ENCODE measurements around the gene RAB27A. TPM values are rescaled to one million over a fixed set of nuclear protein-coding genes. Genes with fewer than 3 reads are reported as not detected.

The RAB27A gene
- total and polyA plus RNA-seq, 2 donors (not counting 1 experiment from before 2014, with no cell fraction given): 14.4 to 47.4 TPM

DNA sequence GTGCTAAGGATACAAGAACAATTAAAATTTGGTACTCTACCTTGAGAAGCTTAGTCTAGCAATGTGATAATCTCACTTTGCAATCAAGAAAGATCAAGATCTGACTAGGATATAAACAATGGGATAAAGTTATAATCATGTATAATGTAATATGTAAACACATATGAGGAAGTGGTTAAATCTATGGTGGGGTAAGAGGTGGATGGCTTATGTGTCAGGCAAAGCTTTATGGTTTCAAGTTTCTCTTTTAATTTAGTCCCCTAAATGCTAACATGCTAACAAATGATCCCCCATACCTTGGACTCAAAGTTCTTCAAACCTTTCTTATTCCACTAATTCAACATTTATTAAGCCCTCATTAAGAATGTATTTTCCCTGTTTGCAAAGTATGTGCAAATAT lies 95.4 kb downstream of the RAB27A start:
- H3K9ac ChIP-seq (ENCODE audit: insufficient read depth, low read length): no peak overlapping the region
- H3K9me3 ChIP-seq (ENCODE audit: control insufficient read depth, insufficient read depth, low read depth, low read length): no peaks in the 10 kb centered on the region
- no peak overlapping the region for H3K27ac ChIP-seq (ENCODE audit: insufficient read depth, low read length)
- H3K79me2 ChIP-seq (ENCODE audit: control insufficient read depth, insufficient read depth, low read length): peaks cover 48% of the 10 kb centered on the region
- peak overlapping the region in 2 of 4 experiments; percentile 91 to 95 for H3K4me3 ChIP-seq (replicated peaks in 1 of 4; ENCODE audit: control extremely low read depth in 1 of 4, insufficient read depth in 1 of 4, low read depth in 3 of 4, low read length in 4 of 4)
- no peak for TF ChIP-seq EZH2 (IDR thresholded peaks at IDR 0.05; ENCODE audit: low read length, missing control alignments)
- TF ChIP-seq, protein P1, sequence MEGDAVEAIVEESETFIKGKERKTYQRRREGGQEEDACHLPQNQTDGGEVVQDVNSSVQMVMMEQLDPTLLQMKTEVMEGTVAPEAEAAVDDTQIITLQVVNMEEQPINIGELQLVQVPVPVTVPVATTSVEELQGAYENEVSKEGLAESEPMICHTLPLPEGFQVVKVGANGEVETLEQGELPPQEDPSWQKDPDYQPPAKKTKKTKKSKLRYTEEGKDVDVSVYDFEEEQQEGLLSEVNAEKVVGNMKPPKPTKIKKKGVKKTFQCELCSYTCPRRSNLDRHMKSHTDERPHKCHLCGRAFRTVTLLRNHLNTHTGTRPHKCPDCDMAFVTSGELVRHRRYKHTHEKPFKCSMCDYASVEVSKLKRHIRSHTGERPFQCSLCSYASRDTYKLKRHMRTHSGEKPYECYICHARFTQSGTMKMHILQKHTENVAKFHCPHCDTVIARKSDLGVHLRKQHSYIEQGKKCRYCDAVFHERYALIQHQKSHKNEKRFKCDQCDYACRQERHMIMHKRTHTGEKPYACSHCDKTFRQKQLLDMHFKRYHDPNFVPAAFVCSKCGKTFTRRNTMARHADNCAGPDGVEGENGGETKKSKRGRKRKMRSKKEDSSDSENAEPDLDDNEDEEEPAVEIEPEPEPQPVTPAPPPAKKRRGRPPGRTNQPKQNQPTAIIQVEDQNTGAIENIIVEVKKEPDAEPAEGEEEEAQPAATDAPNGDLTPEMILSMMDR (conservative IDR thresholded peaks at IDR 0.05 in 1 of 2, IDR thresholded peaks at IDR 0.05 in 1 of 2; ENCODE audit: low read depth in 1 of 2, low read length in 2 of 2): no peak
- peak in 1 of 2 donors; percentile 24 for DNase-seq (ENCODE audit: low read depth in 2 of 2)
- H3K27me3 ChIP-seq (ENCODE audit: control insufficient read depth, insufficient read depth, low read length): no peaks in the 10 kb centered on the region
- peaks cover 2% of the 10 kb centered on the region for H3K4me1 ChIP-seq (ENCODE audit: control insufficient read depth, extremely low read depth, insufficient read depth, low read length)
- H3K4me2 ChIP-seq (ENCODE audit: extremely low read depth, insufficient read depth, low read length): peak overlapping the region; percentile 21
- H2AFZ ChIP-seq (ENCODE audit: low read length): no peak overlapping the region
- no peaks in the 10 kb centered on the region for H4K20me1 ChIP-seq (ENCODE audit: control insufficient read depth, extremely low read depth, insufficient read depth, low read length)
- no peaks in the 10 kb centered on the region for H3K36me3 ChIP-seq (ENCODE audit: control insufficient read depth, insufficient read depth, low read length)

DNA sequence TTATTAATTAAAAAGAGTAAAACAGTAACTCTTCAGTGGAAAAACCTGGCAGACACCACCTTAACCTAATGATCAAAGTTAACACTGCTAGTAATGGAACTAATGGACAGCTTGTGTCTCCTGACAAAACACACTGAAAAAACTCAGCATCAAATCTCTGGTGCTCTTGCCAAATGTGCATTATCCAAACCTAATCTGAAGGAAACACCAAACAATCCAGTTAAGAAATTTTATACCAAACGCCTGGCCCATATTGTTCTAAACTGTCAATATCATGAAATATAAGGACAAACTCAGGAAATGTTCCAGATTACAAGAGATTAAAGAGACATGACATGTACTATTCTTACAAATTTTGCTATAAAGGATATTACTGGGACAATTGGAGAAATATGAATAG lies 103.3 kb downstream of the RAB27A start:
- no peaks in the 10 kb centered on the region for H4K20me1 ChIP-seq (ENCODE audit: control insufficient read depth, extremely low read depth, insufficient read depth, low read length)
- H3K9ac ChIP-seq (ENCODE audit: insufficient read depth, low read length): no peak overlapping the region

DNA sequence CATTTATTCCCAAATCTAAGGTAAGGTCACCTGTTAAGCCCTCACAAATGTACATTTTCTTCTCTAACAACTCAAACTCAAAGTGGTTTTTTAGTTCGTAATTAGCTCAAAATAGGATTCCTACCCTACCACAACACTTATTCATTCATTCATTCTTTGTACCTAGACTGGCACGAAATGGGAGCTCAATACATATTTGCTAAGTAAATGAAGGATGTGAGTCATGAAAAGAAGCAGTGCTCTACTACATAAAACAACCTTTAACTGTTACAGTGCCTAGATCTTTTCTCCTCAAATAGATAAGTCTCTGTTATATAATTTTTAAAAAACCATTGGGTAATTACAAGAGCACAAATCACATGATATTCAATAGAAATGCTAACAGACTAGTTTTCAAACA lies 105.9 kb downstream of the RAB27A start:
- Histone ChIP-seq H3K36me3 (ENCODE audit: control insufficient read depth, insufficient read depth, low read length) (peaks cover 4% of the 10 kb centered on the region), H3K9me3 (ENCODE audit: control insufficient read depth, insufficient read depth, low read depth, low read length) (no peaks in the 10 kb centered on the region), H3K4me2 (ENCODE audit: extremely low read depth, insufficient read depth, low read length) (no peak overlapping the region), H3K4me1 (ENCODE audit: control insufficient read depth, extremely low read depth, insufficient read depth, low read length) (no peaks in the 10 kb centered on the region), H3K9ac (ENCODE audit: insufficient read depth, low read length) (no peak overlapping the region), H3K79me2 (ENCODE audit: control insufficient read depth, insufficient read depth, low read length) (peaks cover 8% of the 10 kb centered on the region), H3K27me3 (ENCODE audit: control insufficient read depth, insufficient read depth, low read length) (no peaks in the 10 kb centered on the region), H2AFZ (ENCODE audit: low read length) (no peak overlapping the region), H3K27ac (ENCODE audit: insufficient read depth, low read length) (no peak overlapping the region), H4K20me1 (ENCODE audit: control insufficient read depth, extremely low read depth, insufficient read depth, low read length) (no peaks in the 10 kb centered on the region), H3K4me3 (replicated peaks in 1 of 4; ENCODE audit: control extremely low read depth in 1 of 4, insufficient read depth in 1 of 4, low read depth in 3 of 4, low read length in 4 of 4) (no peak overlapping the region)
- TF ChIP-seq EZH2 (IDR thresholded peaks at IDR 0.05; ENCODE audit: low read length, missing control alignments): no peak
- TF ChIP-seq, protein P1 (conservative IDR thresholded peaks at IDR 0.05 in 1 of 2, IDR thresholded peaks at IDR 0.05 in 1 of 2; ENCODE audit: low read depth in 1 of 2, low read length in 2 of 2): no peak
- peak in 1 of 2 donors; percentile 17 for DNase-seq (ENCODE audit: low read depth in 2 of 2)

More for the DNA sequence above, 103.3 kb downstream of the RAB27A start:
- no peak overlapping the region for H3K4me2 ChIP-seq (ENCODE audit: extremely low read depth, insufficient read depth, low read length)
- TF ChIP-seq EZH2 (IDR thresholded peaks at IDR 0.05; ENCODE audit: low read length, missing control alignments): no peak
- TF ChIP-seq, protein P1 (conservative IDR thresholded peaks at IDR 0.05 in 1 of 2, IDR thresholded peaks at IDR 0.05 in 1 of 2; ENCODE audit: low read depth in 1 of 2, low read length in 2 of 2): no peak
- no peaks in the 10 kb centered on the region for H3K9me3 ChIP-seq (ENCODE audit: control insufficient read depth, insufficient read depth, low read depth, low read length)
- peaks cover 8% of the 10 kb centered on the region for H3K79me2 ChIP-seq (ENCODE audit: control insufficient read depth, insufficient read depth, low read length)
- H2AFZ ChIP-seq (ENCODE audit: low read length): no peak overlapping the region
- no peak overlapping the region for H3K27ac ChIP-seq (ENCODE audit: insufficient read depth, low read length)
- peaks cover 4% of the 10 kb centered on the region for H3K36me3 ChIP-seq (ENCODE audit: control insufficient read depth, insufficient read depth, low read length)
- no peaks in the 10 kb centered on the region for H3K27me3 ChIP-seq (ENCODE audit: control insufficient read depth, insufficient read depth, low read length)
- H3K4me3 ChIP-seq (replicated peaks in 1 of 4; ENCODE audit: control extremely low read depth in 1 of 4, insufficient read depth in 1 of 4, low read depth in 3 of 4, low read length in 4 of 4): no peak overlapping the region
- no peaks in the 10 kb centered on the region for H3K4me1 ChIP-seq (ENCODE audit: control insufficient read depth, extremely low read depth, insufficient read depth, low read length)
- DNase-seq (ENCODE audit: low read depth in 2 of 2): no peak

Measured in fibroblast of lung (primary cell).